Activated T-cell treated with anti-CD3 and anti-CD28 coated beads for 1 hour (primary cell): ENCODE results near the gene MGAT5.
"Not testable (repeated sequence)": the region's sequence is repeated elsewhere in the genome, so short reads cannot be mapped to it uniquely, and the experiment has no call there.

Source experiments
- DNase-seq: peaks from one replicate; pipeline ENCODE4 v3.0.0-alpha.2; 2020; ENCODE audit warnings: low read depth

Gene MGAT5

GRCh38 chr2:134279417-134279816 lies 25.5 kb downstream of the MGAT5 start:
- no peak for DNase-seq

- DNase-seq, result no peak
Observed at GRCh38 chr2:134280231-134280630, 26.4 kb downstream of the MGAT5 start.

- no peak for DNase-seq
Observed at GRCh38 chr2:134280726-134281125, 26.9 kb downstream of the MGAT5 start.

- no peak for DNase-seq
Observed at GRCh38 chr2:134281815-134282419, 28.0 kb downstream of the MGAT5 start.

GRCh38 chr2:134282629-134283400 lies 28.9 kb downstream of the MGAT5 start:
- DNase-seq, result no peak

GRCh38 chr2:134283661-134284060 lies 29.8 kb downstream of the MGAT5 start:
- DNase-seq, result no peak

- DNase-seq, result no peak
Observed at GRCh38 chr2:134284119-134284670, 30.3 kb downstream of the MGAT5 start.

- DNase-seq, result no peak
Observed at GRCh38 chr2:134287323-134287722, 33.5 kb downstream of the MGAT5 start.

GRCh38 chr2:134288814-134289213 lies 34.9 kb downstream of the MGAT5 start:
- no peak for DNase-seq

- DNase-seq, result no peak
Observed at GRCh38 chr2:134289225-134289624, 35.4 kb downstream of the MGAT5 start.

GRCh38 chr2:134290358-134290757 lies 36.5 kb downstream of the MGAT5 start:
- DNase-seq, result no peak

GRCh38 chr2:134292514-134292913 lies 38.6 kb downstream of the MGAT5 start:
- no peak for DNase-seq

- no peak for DNase-seq
Observed at GRCh38 chr2:134293719-134294537, 40.1 kb downstream of the MGAT5 start.

GRCh38 chr2:134294598-134294997 lies 40.7 kb downstream of the MGAT5 start:
- DNase-seq, result not testable (repeated sequence)

- no peak for DNase-seq
Observed at GRCh38 chr2:134295441-134295840, 41.6 kb downstream of the MGAT5 start.

- no peak for DNase-seq
Observed at GRCh38 chr2:134296301-134296700, 42.4 kb downstream of the MGAT5 start.

GRCh38 chr2:134299334-134299733 lies 45.5 kb downstream of the MGAT5 start:
- no peak for DNase-seq

- DNase-seq, result no peak
Observed at GRCh38 chr2:134300585-134300984, 46.7 kb downstream of the MGAT5 start.

- no peak for DNase-seq
Observed at GRCh38 chr2:134301099-134301927, 47.4 kb downstream of the MGAT5 start.

- DNase-seq, result no peak
Observed at GRCh38 chr2:134301928-134302260, 48.0 kb downstream of the MGAT5 start.

- no peak for DNase-seq
Observed at GRCh38 chr2:134304394-134305108, 50.7 kb downstream of the MGAT5 start.
